ENCODE measurements around the gene PTPN3.

The PTPN3 gene

GRCh38 chr9:109401169-109401989 is 96.7 kb downstream of the PTPN3 start:
- FAIRE-seq = no peak
- DNase-seq (ENCODE audit: insufficient read length, low spot score) = no peak
- peak; percentile 42 for TF ChIP-seq CTCF (IDR thresholded peaks at IDR 0.05; ENCODE audit: insufficient read depth, missing control alignments)

DNA sequence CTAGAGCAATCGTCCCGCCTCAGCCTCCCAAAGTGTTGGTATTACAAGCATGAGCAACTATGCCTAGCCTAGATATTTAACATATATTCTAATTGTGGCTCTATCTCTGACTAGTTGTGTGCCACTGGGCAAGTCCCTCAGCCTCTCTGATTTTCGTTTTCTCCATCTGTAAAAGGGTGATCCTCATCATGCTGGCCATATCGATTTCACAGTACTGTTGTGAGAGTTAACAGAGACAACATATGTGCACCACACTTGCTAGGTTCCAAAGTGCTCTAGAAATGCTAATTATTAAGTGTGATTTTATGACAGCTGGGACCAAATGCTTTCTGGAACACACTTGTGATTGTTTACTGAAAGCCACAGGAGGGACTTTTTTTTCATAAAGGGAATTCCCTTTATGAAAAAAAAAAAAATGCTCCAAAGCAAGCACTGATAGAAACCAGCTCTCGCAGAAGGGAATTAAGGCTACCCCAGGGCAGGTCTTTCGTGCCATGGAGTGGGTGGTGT is 98.8 kb downstream of the PTPN3 start:
- FAIRE-seq (no peak), DNase-seq (ENCODE audit: insufficient read length, low spot score) (no peak)
- TF ChIP-seq CTCF (IDR thresholded peaks at IDR 0.05; ENCODE audit: insufficient read depth, missing control alignments) = no peak

GRCh38 chr9:109391176-109391575 is 106.9 kb downstream of the PTPN3 start:
- DNase-seq (ENCODE audit: insufficient read length, low spot score) = no peak
- FAIRE-seq = no peak
- no peak for TF ChIP-seq CTCF (IDR thresholded peaks at IDR 0.05; ENCODE audit: insufficient read depth, missing control alignments)

- FAIRE-seq (no peak), DNase-seq (ENCODE audit: insufficient read length, low spot score) (no peak)
- no peak for TF ChIP-seq CTCF (IDR thresholded peaks at IDR 0.05; ENCODE audit: insufficient read depth, missing control alignments)
These were observed 110.3 kb downstream of the PTPN3 start for GRCh38 chr9:109387856-109388255.

DNA sequence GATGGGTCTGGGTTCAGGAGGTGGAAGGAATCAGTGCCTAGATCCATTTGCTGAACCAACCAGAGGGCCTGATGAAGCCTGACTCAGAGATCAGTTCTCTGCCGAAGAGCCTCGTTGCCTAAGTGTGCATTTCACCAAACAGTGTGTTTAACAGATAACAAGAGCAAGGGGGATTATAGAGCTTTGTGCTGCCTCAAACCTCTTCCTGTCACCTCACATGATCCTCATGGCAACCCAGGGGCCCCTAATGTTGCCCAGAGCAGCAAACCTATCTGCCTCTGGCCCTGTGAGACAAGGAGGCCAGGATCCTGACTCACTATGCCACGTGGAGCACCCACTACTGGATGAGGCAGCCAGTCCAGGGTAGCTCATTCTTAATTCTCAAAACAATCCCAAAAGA is 110.9 kb downstream of the PTPN3 start:
- no peak for TF ChIP-seq CTCF (IDR thresholded peaks at IDR 0.05; ENCODE audit: insufficient read depth, missing control alignments)
- FAIRE-seq (no peak), DNase-seq (ENCODE audit: insufficient read length, low spot score) (no peak)

GRCh38 chr9:109385499-109385898 is 112.6 kb downstream of the PTPN3 start:
- FAIRE-seq (no peak), DNase-seq (ENCODE audit: insufficient read length, low spot score) (no peak)
- TF ChIP-seq CTCF (IDR thresholded peaks at IDR 0.05; ENCODE audit: insufficient read depth, missing control alignments) = no peak

DNA sequence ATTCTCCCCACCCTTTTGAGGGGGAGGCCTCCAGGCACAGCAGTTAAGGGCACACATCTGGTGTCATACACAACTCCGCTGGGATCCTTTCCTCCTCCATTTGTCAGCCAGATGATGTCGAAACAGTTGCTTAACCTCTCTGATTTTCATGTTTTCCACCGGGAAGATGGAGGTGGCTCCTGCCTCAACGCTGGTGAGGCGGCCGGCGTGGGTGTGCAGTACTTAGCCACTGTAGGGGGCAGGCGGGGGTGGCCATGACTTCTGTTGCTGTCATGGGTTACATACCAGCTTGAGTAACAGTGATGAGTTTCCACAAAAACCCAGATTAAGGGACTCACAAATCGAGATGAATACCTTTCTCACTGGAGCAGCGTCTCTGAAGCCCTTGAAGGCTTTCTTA is 114.2 kb downstream of the PTPN3 start:
- no peak for TF ChIP-seq CTCF (IDR thresholded peaks at IDR 0.05; ENCODE audit: insufficient read depth, missing control alignments)
- no peak for FAIRE-seq

More for the DNA sequence above, 114.2 kb downstream of the PTPN3 start:
- DNase-seq (ENCODE audit: insufficient read length, low spot score) = no peak
